Pancreas (tissue), 10 donors: ENCODE measurements around the gene SPART. TPM values are rescaled to one million over a fixed set of nuclear protein-coding genes. Genes with fewer than 3 reads are reported as not detected.
"Not testable (repeated sequence)": the region's sequence is repeated elsewhere in the genome, so short reads cannot be mapped to it uniquely, and the experiment has no call there.

ENCODE experiments used
- ATAC-seq, 4 donors: fragments of 200-7000 bp; cut with Tn5 transposase; one replicate each; pipeline versions ENCODE4 v1.8.0 to v1.9.1; 2020; ENCODE audit warnings: mild to moderate bottlenecking in 4 of 4, moderate library complexity in 4 of 4
- DNase-seq, 6 donors: peaks; one replicate each; pipeline ENCODE4 v3.0.0-alpha.2; 2020
- FAIRE-seq: peaks from 2 replicates; lab custom pipeline; 2012; peaks lifted over from hg19 to GRCh38; lab: Jason Lieb, UNC
- H3K27ac ChIP-seq, 4 donors: fragments of 200-600 bp; sonication (generic); 1 replicate in 3 of 4; 2 replicates in 1 of 4; pipeline versions ENCODE4 v1.5.0 to v1.8.0; 2020
- H3K27me3 ChIP-seq, 4 donors: fragments of 200-600 bp; one replicate each; pipeline ENCODE4 v1.8.0; 2021
- H3K36me3 ChIP-seq, 3 donors: fragments of 200-600 bp; sonication (generic) in 1 of 3; one replicate each; pipeline versions ENCODE4 v1.5.0 to v1.8.0; 2020 to 2021
- H3K4me1 ChIP-seq, 3 donors: fragments of 200-600 bp; one replicate each; pipeline ENCODE4 v1.8.0; 2021
- H3K4me3 ChIP-seq, 4 donors: fragments of 200-600 bp; sonication (generic) in 2 of 4; one replicate each; pipeline versions ENCODE4 v1.5.0 to v1.8.0; 2020 to 2021
- H3K9me3 ChIP-seq, 4 donors: fragments of 200-600 bp; one replicate each; pipeline ENCODE4 v1.8.0; 2021
- WGBS, 2 donors: extraction: QIAGEN DNeasy Blood & Tissue Kit; methylation state at CpG; one replicate each; pipeline ENCODE4 v1.1.7; 2013; 5-methylcytosine and 5-hydroxymethylcytosine counted together
- intact Hi-C, 3 donors: fragments of 100-400 bp; cut with DNase I; formaldehyde crosslinking; loops; one replicate each; pipeline versions ENCODE4 v1.11.1 to v1.14.2; 2022
- polyA plus RNA-seq, 2 donors: library from polyadenylated mRNA; stranded (reverse); fragments of 200-250 nt; gene quantifications; one replicate each; pipeline ENCODE4 v1.2.3, GENCODE V29; 2013
- total RNA-seq, 6 donors: library from RNA; stranded (reverse); fragmentation: NEBNext Ultra II Directional in 4 of 6; extraction: Animal tissue kit (Norgen Biotek cat#: 25700) in 4 of 6; gene quantifications; one replicate each; pipeline versions ENCODE4 v1.2.1 to v1.2.4, GENCODE V29; 2021 to 2023
- TF ChIP-seq, protein P1 (sequence below), 4 donors: fragments of 200-600 bp; sonication (generic) in 3 of 4; IDR thresholded peaks; one replicate each; pipeline versions ENCODE4 v1.5.0 to v1.8.0; 2021; ENCODE audit warnings: antibody characterized with exemption in 4 of 4
- donor health status: healthy with polysubstance abuse.
- donor health status: DM: no; HTN: no; CAD: no; lungs with moderate emphysema.
- donor health status: DM: no; HTN: no; CAD: no.
- donor health status: control.
- donor health status: control.
- donor health status: Bipolar disorder and iron deficiency.
- donor health status: DM: yes; HTN: yes; CAD: no.
- donor health status: DM: no; HTN: no; CAD: no.
- donor health status: DM: no; HTN: no; CAD: no.
- donor health status: DM: yes; HTN: yes; CAD: no.

The SPART gene
- total and polyA plus RNA-seq, 8 donors = 5.9 to 18.7 (median 12.0) TPM

DNA sequence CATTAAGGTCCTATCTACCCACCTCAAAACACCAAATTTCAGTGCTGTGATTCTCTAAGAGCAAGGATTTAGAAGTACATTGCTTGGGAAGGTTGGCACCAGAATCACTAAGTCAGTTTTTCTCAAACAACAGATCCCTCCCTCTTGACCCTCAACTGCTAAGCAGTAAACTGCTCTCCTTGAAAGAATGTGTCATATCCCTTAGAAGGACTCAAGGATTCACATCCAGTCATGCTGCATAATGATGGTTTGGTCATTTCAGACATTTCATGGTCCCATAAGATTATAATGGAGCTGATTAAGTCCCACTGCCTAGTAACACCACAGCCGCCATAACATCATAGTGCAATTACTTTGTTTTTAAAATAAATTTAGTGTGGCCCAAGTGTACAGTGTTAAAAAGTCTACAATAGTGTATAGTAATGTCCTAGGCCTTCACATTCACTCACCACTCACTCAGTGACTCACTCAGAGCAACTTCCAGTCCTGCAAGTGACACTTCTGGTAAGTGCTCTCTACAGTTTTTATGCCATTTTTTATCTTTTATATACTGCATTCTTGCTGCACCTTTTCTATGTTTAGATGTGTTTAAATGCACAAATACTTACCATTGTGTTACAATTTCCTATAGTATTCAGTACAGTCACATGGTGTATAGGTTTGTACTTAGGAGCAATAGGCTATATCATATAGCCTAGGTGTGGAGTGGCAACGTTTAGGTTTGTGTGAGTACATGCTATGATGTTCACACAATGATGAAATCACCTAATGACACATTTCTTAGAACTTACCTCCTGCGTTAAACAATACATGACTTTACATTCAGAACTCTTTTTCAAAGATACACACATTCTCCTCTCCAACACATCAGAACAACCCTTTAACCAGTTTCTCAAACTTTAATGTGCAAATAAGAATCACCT, 32.9 kb downstream of the SPART start:
- 73 to 76% methylated on average over 3 of the region's 3 CpGs for WGBS, 2 donors
- TF ChIP-seq, protein P1, sequence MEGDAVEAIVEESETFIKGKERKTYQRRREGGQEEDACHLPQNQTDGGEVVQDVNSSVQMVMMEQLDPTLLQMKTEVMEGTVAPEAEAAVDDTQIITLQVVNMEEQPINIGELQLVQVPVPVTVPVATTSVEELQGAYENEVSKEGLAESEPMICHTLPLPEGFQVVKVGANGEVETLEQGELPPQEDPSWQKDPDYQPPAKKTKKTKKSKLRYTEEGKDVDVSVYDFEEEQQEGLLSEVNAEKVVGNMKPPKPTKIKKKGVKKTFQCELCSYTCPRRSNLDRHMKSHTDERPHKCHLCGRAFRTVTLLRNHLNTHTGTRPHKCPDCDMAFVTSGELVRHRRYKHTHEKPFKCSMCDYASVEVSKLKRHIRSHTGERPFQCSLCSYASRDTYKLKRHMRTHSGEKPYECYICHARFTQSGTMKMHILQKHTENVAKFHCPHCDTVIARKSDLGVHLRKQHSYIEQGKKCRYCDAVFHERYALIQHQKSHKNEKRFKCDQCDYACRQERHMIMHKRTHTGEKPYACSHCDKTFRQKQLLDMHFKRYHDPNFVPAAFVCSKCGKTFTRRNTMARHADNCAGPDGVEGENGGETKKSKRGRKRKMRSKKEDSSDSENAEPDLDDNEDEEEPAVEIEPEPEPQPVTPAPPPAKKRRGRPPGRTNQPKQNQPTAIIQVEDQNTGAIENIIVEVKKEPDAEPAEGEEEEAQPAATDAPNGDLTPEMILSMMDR (IDR thresholded peaks at IDR 0.05) = no peak
- ATAC-seq = no peak
- H3K4me3 ChIP-seq = no peak overlapping the region
- peaks cover 0 to 34% (median 0%) of the 10 kb centered on the region in 3 donors for H3K36me3 ChIP-seq
- FAIRE-seq = no peak
- peaks cover 0 to under 1% (median 0%) of the 10 kb centered on the region in 3 donors for H3K4me1 ChIP-seq
- no peak overlapping the region for H3K27ac ChIP-seq
- no peaks in the 10 kb centered on the region for H3K9me3 ChIP-seq
- intact Hi-C loops = no loop called here
- no peaks in the 10 kb centered on the region for H3K27me3 ChIP-seq
- no peak for DNase-seq

DNA sequence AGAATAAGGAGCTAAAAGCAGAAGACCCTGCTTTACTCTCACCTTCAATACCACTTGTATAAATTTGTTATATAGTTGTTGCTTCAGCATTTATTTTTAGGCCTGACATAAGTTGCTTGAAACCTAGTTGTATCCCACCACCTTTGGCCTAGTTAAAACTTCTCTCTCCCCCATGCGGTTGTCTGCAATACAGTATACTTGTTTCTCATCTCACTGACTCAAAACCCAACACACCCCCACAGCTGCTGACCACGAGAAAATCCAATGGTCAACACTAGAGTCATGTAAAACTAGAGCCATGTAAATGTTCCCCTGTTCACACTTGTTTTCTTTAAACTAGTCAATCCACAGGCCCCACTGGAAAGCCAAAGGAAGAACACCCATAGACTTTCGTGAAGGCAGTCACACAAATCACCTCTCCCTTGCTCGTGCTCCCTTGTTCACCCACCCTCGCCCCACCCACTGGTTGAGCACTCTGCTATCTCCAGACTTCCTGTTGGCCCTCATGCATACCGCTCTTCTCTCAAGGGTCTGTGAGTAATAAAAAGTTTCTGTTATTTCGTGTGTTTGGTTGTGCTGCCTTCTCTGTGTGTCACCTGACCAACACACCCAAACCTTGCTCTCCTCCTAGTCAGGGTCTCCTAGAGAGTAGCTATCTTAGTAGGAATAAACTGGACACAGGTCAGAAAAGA, 35.6 kb downstream of the SPART start:
- WGBS, 2 donors = 90 to 96% methylated on average over 7 of the region's 7 CpGs
- Histone ChIP-seq H3K9me3 (no peaks in the 10 kb centered on the region), H3K36me3 (peaks cover 0 to 34% (median 0%) of the 10 kb centered on the region in 3 donors), H3K4me3 (no peak overlapping the region), H3K27ac (no peak overlapping the region), H3K4me1 (peaks cover 0 to 4% (median 0%) of the 10 kb centered on the region in 3 donors), H3K27me3 (no peaks in the 10 kb centered on the region)
- ATAC-seq = no peak
- no peak for DNase-seq
- TF ChIP-seq, protein P1 (IDR thresholded peaks at IDR 0.05) = no peak
- intact Hi-C loops = no loop called here
- FAIRE-seq = no peak

DNA sequence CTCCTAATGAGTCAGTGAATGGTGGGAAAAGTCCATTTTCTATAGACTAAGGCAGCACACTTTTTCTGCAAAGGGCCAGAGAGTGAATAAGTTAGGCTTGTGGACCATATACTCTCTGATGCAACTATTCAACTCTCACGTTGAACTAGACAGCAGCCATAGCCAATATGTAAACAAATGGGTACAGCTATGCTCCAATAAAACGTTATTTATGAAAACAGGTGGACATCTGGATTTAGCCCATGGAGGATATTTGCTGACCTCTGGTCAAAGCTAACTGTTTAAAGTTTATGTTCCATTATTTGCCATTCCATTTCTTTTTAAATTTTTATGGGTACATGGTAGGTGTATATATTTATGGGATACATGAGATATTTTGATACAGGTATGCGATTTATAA, 43.9 kb downstream of the SPART start:
- TF ChIP-seq, protein P1 (IDR thresholded peaks at IDR 0.05) = no peak
- no peak for DNase-seq
- no peak overlapping the region for H3K4me3 ChIP-seq
- peaks cover 0 to 5% (median 0%) of the 10 kb centered on the region in 3 donors for H3K36me3 ChIP-seq
- no peaks in the 10 kb centered on the region for H3K9me3 ChIP-seq
- intact Hi-C loops = no loop called here
- H3K27ac ChIP-seq = no peak overlapping the region
- no peaks in the 10 kb centered on the region for H3K4me1 ChIP-seq
- H3K27me3 ChIP-seq = no peaks in the 10 kb centered on the region
- FAIRE-seq = no peak
- WGBS, 2 donors = 61 to 69% methylated on average over 3 of the region's 3 CpGs
- no peak for ATAC-seq

DNA sequence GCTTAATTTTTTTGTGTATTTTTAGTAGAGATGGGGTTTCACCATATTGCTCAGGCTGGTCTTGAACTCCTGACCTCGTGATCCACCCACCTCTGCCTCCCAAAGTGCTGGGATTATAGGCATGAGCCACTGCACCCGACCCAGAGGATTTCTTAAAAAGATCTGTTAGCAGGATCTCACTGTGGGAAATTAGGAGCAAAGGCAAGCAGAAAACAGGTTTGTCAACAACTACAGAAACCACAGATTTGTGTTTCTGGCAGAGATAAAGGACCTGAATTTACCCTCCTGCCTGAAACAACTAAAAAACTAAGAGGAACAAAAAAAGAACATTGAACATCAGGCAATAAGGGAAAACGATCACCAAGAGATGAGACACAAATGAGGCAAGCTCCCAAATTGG, 46.7 kb downstream of the SPART start:
- H3K27me3 ChIP-seq, H3K9me3 ChIP-seq, H3K4me3 ChIP-seq, intact Hi-C loops, H3K4me1 ChIP-seq, FAIRE-seq, ATAC-seq, H3K27ac ChIP-seq, DNase-seq, H3K36me3 ChIP-seq: not testable (repeated sequence)
- WGBS, 2 donors = 33 to 38% methylated on average over 3 of the region's 3 CpGs

DNA sequence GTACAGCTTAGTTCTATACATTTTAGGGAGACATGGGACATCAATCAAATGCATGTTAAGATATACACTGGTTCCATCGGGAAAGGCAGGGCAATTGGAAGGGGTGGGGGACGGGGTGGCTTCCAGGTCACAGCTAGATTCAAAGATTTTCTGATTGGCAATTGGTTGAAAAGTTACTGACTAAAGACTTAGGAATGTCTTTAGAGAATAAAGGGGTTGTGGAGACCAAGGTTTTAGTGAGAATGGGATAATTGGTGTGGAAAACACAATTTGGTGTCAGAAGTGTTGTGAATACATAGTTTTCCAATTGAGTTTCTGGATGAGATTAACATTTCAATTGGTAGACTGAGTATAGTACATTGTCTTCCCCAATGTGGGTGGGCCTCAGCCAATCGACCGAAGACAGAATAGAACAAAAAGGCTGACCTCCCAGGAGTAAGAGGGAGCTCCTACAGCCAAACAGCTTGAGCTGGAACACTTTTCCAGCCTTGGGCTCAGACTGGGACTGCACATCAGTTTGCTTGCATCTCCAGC, 47.6 kb downstream of the SPART start:
- intact Hi-C loops = no loop called here
- no peak for DNase-seq
- no peak overlapping the region for H3K4me3 ChIP-seq
- H3K27ac ChIP-seq = no peak overlapping the region
- WGBS, 2 donors = 31 to 42% methylated on average over 4 of the region's 4 CpGs
- FAIRE-seq = no peak
- no peaks in the 10 kb centered on the region for H3K27me3 ChIP-seq
- peaks cover 0 to 5% (median 0%) of the 10 kb centered on the region in 3 donors for H3K4me1 ChIP-seq
- ATAC-seq = no peak
- H3K9me3 ChIP-seq = no peaks in the 10 kb centered on the region
- H3K36me3 ChIP-seq = peaks cover 0 to under 1% (median 0%) of the 10 kb centered on the region in 3 donors
- TF ChIP-seq, protein P1 (IDR thresholded peaks at IDR 0.05) = no peak
